ENCODE measurements around the gene CNTF. TPM values are rescaled to one million over a fixed set of nuclear protein-coding genes. Genes with fewer than 3 reads are reported as not detected.
A peak's percentile ranks its signal among the peaks of the same experiment; 100 is the strongest.

The CNTF gene
- total RNA-seq, 2 donors from 2014 or later: 4.7 to 6.3 TPM

GRCh38 chr11:58617976-58618557 is 4.4 kb upstream of the CNTF start:
- H3K9me3 Mint-ChIP-seq: no peaks in the 10 kb centered on the region
- H3K36me3 Mint-ChIP-seq: peaks cover 67% of the 10 kb centered on the region
- ATAC-seq (no peak), DNase-seq (ENCODE audit: low spot score) (no peak)
- H3K4me3 Mint-ChIP-seq: no peak overlapping the region
- H3K4me1 Mint-ChIP-seq (ENCODE audit: low read depth in 2 of 2): peaks cover 8 to 14% of the 10 kb centered on the region in 2 donors
- H3K27ac Mint-ChIP-seq: peak overlapping the region in 1 of 2 donors; percentile 88
- H3K27me3 Mint-ChIP-seq: no peaks in the 10 kb centered on the region

GRCh38 chr11:58621586-58622262 is 741 bp upstream of the CNTF start:
- no peak for ATAC-seq
- peaks cover 7 to 8% of the 10 kb centered on the region in 2 donors for H3K4me1 Mint-ChIP-seq (ENCODE audit: low read depth in 2 of 2)
- H3K36me3 Mint-ChIP-seq: peaks cover 63% of the 10 kb centered on the region
- DNase-seq (ENCODE audit: low spot score): no peak
- no peaks in the 10 kb centered on the region for H3K9me3 Mint-ChIP-seq
- H3K4me3 Mint-ChIP-seq: no peak overlapping the region
- no peak overlapping the region for H3K27ac Mint-ChIP-seq
- no peaks in the 10 kb centered on the region for H3K27me3 Mint-ChIP-seq

- no peak for ATAC-seq
- no peak overlapping the region for H3K27ac Mint-ChIP-seq
- H3K4me3 Mint-ChIP-seq: no peak overlapping the region
Observed at GRCh38 chr11:58625086-58625485, 2.6 kb downstream of the CNTF start.

GRCh38 chr11:58625826-58626460 is 3.5 kb downstream of the CNTF start:
- Mint-ChIP-seq H3K27ac (no peak overlapping the region), H3K4me3 (no peak overlapping the region), H3K4me1 (ENCODE audit: low read depth in 2 of 2) (peaks cover 0 to 3% of the 10 kb centered on the region in 2 donors), H3K27me3 (no peaks in the 10 kb centered on the region), H3K9me3 (no peaks in the 10 kb centered on the region), H3K36me3 (peaks cover 39% of the 10 kb centered on the region)
- ATAC-seq (no peak), DNase-seq (ENCODE audit: low spot score) (no peak)

More at GRCh38 chr11:58625086-58625485, 2.6 kb downstream of the CNTF start:
- no peak for DNase-seq (ENCODE audit: low spot score)
- H3K36me3 Mint-ChIP-seq: peaks cover 44% of the 10 kb centered on the region
- H3K4me1 Mint-ChIP-seq (ENCODE audit: low read depth in 2 of 2): peaks cover 3 to 5% of the 10 kb centered on the region in 2 donors
- H3K9me3 Mint-ChIP-seq: no peaks in the 10 kb centered on the region
- no peaks in the 10 kb centered on the region for H3K27me3 Mint-ChIP-seq

- DNase-seq (ENCODE audit: low spot score): no peak
- Mint-ChIP-seq H3K9me3 (no peaks in the 10 kb centered on the region), H3K4me1 (ENCODE audit: low read depth in 2 of 2) (peaks cover 0 to 3% of the 10 kb centered on the region in 2 donors), H3K27ac (peak overlapping the region in 1 of 2 donors; percentile 55), H3K27me3 (no peaks in the 10 kb centered on the region), H3K36me3 (peaks cover 38% of the 10 kb centered on the region), H3K4me3 (no peak overlapping the region)
- no peak for ATAC-seq
Observed at GRCh38 chr11:58626934-58627483, 4.5 kb downstream of the CNTF start.

- no peaks in the 10 kb centered on the region for H3K4me1 Mint-ChIP-seq (ENCODE audit: low read depth in 2 of 2)
- peaks cover 24% of the 10 kb centered on the region for H3K36me3 Mint-ChIP-seq
- no peak for DNase-seq (ENCODE audit: low spot score)
- no peaks in the 10 kb centered on the region for H3K9me3 Mint-ChIP-seq
- H3K4me3 Mint-ChIP-seq: no peak overlapping the region
- ATAC-seq: no peak
- H3K27ac Mint-ChIP-seq: no peak overlapping the region
- no peaks in the 10 kb centered on the region for H3K27me3 Mint-ChIP-seq
Observed at GRCh38 chr11:58628446-58628845, 6.0 kb downstream of the CNTF start.

GRCh38 chr11:58629857-58630256 is 7.4 kb downstream of the CNTF start:
- Mint-ChIP-seq H3K4me3 (no peak overlapping the region), H3K9me3 (no peaks in the 10 kb centered on the region), H3K4me1 (ENCODE audit: low read depth in 2 of 2) (no peaks in the 10 kb centered on the region), H3K27me3 (no peaks in the 10 kb centered on the region), H3K36me3 (peaks cover 12% of the 10 kb centered on the region), H3K27ac (no peak overlapping the region)
- ATAC-seq (no peak), DNase-seq (ENCODE audit: low spot score) (no peak)

GRCh38 chr11:58631378-58631777 is 8.9 kb downstream of the CNTF start:
- DNase-seq (ENCODE audit: low spot score) (no peak), ATAC-seq (no peak)
- peaks cover 12% of the 10 kb centered on the region for H3K36me3 Mint-ChIP-seq
- H3K4me3 Mint-ChIP-seq: no peak overlapping the region
- H3K9me3 Mint-ChIP-seq: no peaks in the 10 kb centered on the region
- H3K27ac Mint-ChIP-seq: no peak overlapping the region
- no peaks in the 10 kb centered on the region for H3K27me3 Mint-ChIP-seq
- H3K4me1 Mint-ChIP-seq (ENCODE audit: low read depth in 2 of 2): no peaks in the 10 kb centered on the region

- no peaks in the 10 kb centered on the region for H3K27me3 Mint-ChIP-seq
- H3K9me3 Mint-ChIP-seq: no peaks in the 10 kb centered on the region
- H3K4me3 Mint-ChIP-seq: no peak overlapping the region
- peaks cover 4% of the 10 kb centered on the region for H3K36me3 Mint-ChIP-seq
- ATAC-seq: no peak
- no peak overlapping the region for H3K27ac Mint-ChIP-seq
- no peaks in the 10 kb centered on the region for H3K4me1 Mint-ChIP-seq (ENCODE audit: low read depth in 2 of 2)
- no peak for DNase-seq (ENCODE audit: low spot score)
Observed at GRCh38 chr11:58632510-58632909, 10.0 kb downstream of the CNTF start.

- peaks cover 12 to 17% of the 10 kb centered on the region in 2 donors for H3K4me1 Mint-ChIP-seq (ENCODE audit: low read depth in 2 of 2)
- DNase-seq (ENCODE audit: low spot score) (no peak), ATAC-seq (no peak)
- no peaks in the 10 kb centered on the region for H3K36me3 Mint-ChIP-seq
- no peak overlapping the region for H3K27ac Mint-ChIP-seq
- no peaks in the 10 kb centered on the region for H3K9me3 Mint-ChIP-seq
- H3K27me3 Mint-ChIP-seq: no peaks in the 10 kb centered on the region
- H3K4me3 Mint-ChIP-seq: no peak overlapping the region
Observed at GRCh38 chr11:58636587-58636986, 14.1 kb downstream of the CNTF start.

GRCh38 chr11:58637371-58637770 is 14.9 kb downstream of the CNTF start:
- Mint-ChIP-seq H3K27me3 (no peaks in the 10 kb centered on the region), H3K4me3 (no peak overlapping the region), H3K4me1 (ENCODE audit: low read depth in 2 of 2) (peaks cover 12 to 17% of the 10 kb centered on the region in 2 donors), H3K36me3 (no peaks in the 10 kb centered on the region), H3K9me3 (no peaks in the 10 kb centered on the region), H3K27ac (no peak overlapping the region)
- DNase-seq (ENCODE audit: low spot score): no peak
- no peak for ATAC-seq

- DNase-seq (ENCODE audit: low spot score): no peak
- Mint-ChIP-seq H3K27ac (no peak overlapping the region), H3K27me3 (no peaks in the 10 kb centered on the region), H3K4me1 (ENCODE audit: low read depth in 2 of 2) (peaks cover 12 to 17% of the 10 kb centered on the region in 2 donors), H3K4me3 (no peak overlapping the region), H3K36me3 (no peaks in the 10 kb centered on the region), H3K9me3 (no peaks in the 10 kb centered on the region)
- ATAC-seq: no peak
Observed at GRCh38 chr11:58639103-58639502, 16.6 kb downstream of the CNTF start.

GRCh38 chr11:58639669-58640068 is 17.2 kb downstream of the CNTF start:
- H3K4me1 Mint-ChIP-seq (ENCODE audit: low read depth in 2 of 2): peaks cover 12 to 17% of the 10 kb centered on the region in 2 donors
- no peak for ATAC-seq
- no peaks in the 10 kb centered on the region for H3K9me3 Mint-ChIP-seq
- H3K27me3 Mint-ChIP-seq: peaks cover 0 to 2% of the 10 kb centered on the region in 2 donors
- DNase-seq (ENCODE audit: low spot score): no peak
- H3K27ac Mint-ChIP-seq: no peak overlapping the region
- H3K36me3 Mint-ChIP-seq: no peaks in the 10 kb centered on the region
- H3K4me3 Mint-ChIP-seq: no peak overlapping the region

Data from natural killer cell treated with Interleukin-12 subunit alpha and Interleukin-12 subunit beta and Interleukin-15 and Interleukin-18, amount 100 ng/mL, for 72 hours (primary cell).